Measurements from ENCODE around the gene TRAF3.
A peak's percentile ranks its signal among the peaks of the same experiment; 100 is the strongest.

DNA sequence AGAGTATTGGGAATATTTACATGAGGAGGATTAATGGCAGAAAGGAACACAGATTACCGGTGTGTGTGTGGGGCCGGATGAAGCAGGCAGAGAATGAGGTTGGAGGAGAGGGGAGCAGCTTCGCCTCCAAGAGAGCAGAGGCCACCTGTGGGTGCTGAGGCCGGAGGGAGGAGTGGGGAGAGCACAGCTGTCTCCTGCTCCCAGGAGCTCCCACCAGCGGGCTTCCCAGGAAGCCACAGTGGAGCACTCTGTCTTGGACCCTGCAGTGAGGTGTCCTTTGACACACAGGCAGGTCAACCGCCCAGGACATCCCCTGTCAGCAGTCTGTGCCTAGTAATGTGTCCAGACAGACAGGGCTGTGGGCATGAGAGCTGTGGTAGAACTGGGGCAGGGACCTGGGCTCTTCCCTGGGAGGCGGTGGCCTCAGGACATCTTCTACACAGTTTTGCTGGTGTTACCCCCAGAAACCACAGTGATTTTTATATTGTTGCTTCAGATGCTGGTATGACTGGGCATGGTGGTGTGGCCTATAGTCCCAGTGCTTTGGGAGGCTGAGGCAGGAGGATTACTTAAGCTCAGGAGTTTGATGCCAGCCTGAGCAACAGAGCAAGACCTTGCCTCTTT, 126.8 kb downstream of the TRAF3 start:
- TF ChIP-seq, protein P1, sequence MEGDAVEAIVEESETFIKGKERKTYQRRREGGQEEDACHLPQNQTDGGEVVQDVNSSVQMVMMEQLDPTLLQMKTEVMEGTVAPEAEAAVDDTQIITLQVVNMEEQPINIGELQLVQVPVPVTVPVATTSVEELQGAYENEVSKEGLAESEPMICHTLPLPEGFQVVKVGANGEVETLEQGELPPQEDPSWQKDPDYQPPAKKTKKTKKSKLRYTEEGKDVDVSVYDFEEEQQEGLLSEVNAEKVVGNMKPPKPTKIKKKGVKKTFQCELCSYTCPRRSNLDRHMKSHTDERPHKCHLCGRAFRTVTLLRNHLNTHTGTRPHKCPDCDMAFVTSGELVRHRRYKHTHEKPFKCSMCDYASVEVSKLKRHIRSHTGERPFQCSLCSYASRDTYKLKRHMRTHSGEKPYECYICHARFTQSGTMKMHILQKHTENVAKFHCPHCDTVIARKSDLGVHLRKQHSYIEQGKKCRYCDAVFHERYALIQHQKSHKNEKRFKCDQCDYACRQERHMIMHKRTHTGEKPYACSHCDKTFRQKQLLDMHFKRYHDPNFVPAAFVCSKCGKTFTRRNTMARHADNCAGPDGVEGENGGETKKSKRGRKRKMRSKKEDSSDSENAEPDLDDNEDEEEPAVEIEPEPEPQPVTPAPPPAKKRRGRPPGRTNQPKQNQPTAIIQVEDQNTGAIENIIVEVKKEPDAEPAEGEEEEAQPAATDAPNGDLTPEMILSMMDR (IDR thresholded peaks at IDR 0.05 in 8 of 11, conservative IDR thresholded peaks at IDR 0.05 in 3 of 11): no peak
- TF ChIP-seq POLR2AphosphoS5 (IDR thresholded peaks at IDR 0.05): peak in 1 of 3 donors; percentile 7

All from spleen (tissue), 7 donors.